ENCODE data around the gene ARMC2.
A peak's percentile ranks its signal among the peaks of the same experiment; 100 is the strongest.

ARMC2 gene

DNA sequence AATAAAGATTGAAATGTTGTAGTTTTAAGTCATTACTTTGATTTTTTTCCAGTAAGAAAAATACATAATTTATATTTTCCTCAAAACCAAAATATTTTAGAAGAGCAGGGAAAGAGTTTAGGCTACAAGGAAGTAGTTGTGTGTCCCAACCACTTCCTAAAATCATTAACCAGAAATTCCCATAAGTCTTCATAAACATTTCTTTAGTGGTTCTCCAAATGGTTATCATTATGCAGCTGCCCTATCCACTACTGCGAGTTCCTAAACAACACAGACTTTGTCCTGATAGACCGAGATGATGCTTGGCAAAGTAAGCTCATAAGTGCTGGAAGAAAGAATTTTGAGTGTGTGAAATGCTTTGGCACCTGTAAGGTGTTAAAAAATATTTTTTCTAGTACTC, 93.6 kb downstream of the ARMC2 start:
- no peak for DNase-seq (ENCODE audit: low read depth in 2 of 2)
- H3K4me3 ChIP-seq (replicated peaks in 1 of 2; ENCODE audit: low read depth in 2 of 2, low read length in 2 of 2), result no peak overlapping the region
- TF ChIP-seq, protein P1, sequence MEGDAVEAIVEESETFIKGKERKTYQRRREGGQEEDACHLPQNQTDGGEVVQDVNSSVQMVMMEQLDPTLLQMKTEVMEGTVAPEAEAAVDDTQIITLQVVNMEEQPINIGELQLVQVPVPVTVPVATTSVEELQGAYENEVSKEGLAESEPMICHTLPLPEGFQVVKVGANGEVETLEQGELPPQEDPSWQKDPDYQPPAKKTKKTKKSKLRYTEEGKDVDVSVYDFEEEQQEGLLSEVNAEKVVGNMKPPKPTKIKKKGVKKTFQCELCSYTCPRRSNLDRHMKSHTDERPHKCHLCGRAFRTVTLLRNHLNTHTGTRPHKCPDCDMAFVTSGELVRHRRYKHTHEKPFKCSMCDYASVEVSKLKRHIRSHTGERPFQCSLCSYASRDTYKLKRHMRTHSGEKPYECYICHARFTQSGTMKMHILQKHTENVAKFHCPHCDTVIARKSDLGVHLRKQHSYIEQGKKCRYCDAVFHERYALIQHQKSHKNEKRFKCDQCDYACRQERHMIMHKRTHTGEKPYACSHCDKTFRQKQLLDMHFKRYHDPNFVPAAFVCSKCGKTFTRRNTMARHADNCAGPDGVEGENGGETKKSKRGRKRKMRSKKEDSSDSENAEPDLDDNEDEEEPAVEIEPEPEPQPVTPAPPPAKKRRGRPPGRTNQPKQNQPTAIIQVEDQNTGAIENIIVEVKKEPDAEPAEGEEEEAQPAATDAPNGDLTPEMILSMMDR (IDR thresholded peaks at IDR 0.05; ENCODE audit: low read depth, low read length), result no peak

DNA sequence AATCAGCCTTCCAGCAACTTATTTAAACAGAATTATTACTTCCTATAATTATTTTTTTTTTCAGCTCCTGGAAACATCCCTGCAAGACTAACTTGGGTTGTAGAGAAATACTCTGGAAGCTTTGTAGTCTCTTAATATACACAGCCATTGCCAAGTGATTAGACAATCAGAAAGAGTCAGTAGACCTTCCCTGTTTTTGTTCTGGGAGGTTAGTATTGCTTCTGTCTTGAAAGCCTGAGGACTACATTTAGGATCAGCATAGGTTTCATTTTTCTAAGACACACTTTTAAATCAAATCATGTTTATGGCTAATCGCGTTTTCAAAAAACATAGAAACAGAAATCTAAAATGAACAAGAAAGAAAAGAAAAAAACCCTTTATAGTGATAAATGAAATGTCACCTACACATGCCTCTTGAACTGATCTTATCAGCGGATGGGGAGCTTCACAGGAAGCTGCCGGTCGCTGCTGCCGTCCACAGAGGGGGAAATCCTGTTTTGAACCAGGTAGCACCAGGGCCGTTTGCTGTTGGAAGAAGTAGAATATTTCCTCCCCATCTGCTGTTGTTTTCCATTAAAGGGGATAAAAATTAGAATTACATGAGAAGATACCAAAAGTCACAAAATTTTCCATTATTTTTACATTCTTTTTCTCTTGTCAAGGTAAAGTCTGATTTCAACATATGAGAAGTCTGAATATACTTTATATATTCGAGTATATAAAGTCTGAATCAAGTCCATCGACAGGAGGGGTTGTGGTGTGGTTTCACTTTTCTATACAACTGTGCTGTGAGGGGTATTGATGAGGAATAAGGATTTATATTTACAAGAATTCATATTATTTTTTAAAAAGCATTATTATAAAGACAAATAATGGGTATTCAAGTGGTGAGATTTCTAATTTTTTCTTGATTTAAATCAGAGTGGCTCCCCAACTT, 94.6 kb downstream of the ARMC2 start:
- TF ChIP-seq, protein P1 (IDR thresholded peaks at IDR 0.05; ENCODE audit: low read depth, low read length), result no peak
- no peak overlapping the region for H3K4me3 ChIP-seq (replicated peaks in 1 of 2; ENCODE audit: low read depth in 2 of 2, low read length in 2 of 2)
- DNase-seq (ENCODE audit: low read depth in 2 of 2), result no peak

DNA sequence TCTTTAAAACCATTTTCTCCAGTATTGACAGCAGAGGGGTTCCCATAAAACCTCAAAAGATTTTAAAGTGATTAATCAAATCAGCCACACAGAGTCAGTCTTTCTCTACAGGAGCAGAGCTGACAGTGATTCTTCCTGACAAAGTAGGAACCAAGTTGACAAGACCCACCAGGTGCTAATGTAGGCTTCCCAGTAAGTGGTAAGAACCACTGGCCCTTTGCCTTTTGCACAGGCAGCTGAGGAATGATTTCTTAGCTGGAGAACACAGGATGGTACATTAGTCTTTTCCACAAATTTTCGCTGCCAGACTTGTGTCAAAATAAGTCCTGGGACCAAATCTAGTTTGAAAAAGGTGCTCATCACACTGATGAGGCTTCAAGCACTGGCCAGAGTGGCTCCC, 95.8 kb downstream of the ARMC2 start:
- H3K4me3 ChIP-seq (replicated peaks in 1 of 2; ENCODE audit: low read depth in 2 of 2, low read length in 2 of 2), result no peak overlapping the region
- peak in 1 of 2 donors; percentile 13 for DNase-seq (ENCODE audit: low read depth in 2 of 2)
- TF ChIP-seq, protein P1 (IDR thresholded peaks at IDR 0.05; ENCODE audit: low read depth, low read length), result no peak

DNA sequence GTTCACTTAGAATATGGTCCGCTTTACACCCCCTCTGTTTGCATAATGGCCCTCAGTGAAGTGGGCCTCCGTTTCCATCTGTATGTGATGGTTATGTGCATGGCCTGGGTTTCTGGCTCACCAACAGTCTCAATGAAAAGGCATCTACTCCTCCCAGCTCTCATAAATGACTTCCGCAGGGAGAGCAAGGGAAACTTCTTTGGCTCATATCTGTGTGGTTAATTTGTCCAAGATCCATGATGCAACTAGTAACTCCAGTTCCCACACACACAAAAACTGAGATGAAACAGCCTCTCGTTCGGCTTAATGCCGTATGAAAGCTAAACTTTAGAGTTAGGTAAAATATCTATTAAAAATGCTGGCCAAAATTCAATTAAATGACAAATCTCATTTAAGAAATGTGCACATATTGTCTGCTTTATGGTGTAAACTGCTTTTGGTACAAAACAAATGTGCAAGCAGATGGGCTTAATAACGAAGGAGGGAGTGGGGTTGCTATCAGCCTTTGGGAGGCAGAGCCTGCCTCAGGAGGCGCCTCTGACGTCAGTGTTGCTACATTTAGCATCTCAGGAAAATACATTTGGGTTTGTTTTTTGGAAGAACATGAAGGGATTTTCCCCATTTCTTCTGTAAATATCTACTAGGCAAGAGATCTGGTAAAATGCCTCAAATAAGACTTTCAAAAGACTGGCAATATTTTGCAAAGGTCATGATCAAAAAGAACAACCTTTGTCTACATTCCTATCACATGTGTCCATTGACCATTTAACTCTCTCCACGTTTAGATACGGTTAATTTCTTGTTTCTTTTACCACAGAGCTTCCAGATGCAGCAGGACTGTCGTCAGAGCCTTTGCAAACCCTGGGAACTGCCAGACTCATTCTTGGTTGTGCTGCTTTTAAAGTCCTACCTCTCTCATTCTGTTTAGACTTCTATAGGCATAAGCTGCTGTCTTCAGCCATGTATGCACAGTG, 96.8 kb downstream of the ARMC2 start:
- peak; percentile 94 for DNase-seq (ENCODE audit: low read depth in 2 of 2)

DNA sequence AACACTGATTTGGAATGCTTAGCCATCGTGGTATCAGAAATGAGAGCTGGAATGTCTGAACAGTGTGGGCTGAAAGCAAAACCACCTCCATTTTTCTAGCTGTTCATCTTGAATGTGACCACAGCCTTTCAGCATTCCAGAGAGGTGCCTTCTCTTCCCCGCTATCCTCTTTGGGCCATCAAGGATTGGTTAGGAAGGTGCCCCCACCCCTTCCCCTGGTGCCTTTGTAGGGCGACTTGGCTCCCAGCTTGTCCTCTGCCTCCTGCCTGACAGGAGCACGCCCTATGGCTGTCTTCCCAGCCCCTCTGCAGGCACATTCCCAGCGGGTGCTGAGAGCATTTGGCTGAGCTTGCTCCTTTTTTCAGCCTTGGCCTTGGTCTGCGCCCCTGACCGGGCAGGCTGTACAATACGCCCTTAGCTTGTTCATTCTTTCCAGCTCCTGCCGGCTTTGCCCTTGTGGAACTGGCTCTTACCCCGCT, 97.5 kb downstream of the ARMC2 start:
- peak overlapping the region in 1 of 2 donors; percentile 6 for H3K4me3 ChIP-seq (replicated peaks in 1 of 2; ENCODE audit: low read depth in 2 of 2, low read length in 2 of 2)
- DNase-seq (ENCODE audit: low read depth in 2 of 2), result peak; percentile 51 to 92
- TF ChIP-seq, protein P1 (IDR thresholded peaks at IDR 0.05; ENCODE audit: low read depth, low read length), result no peak

More for the DNA sequence above, 96.8 kb downstream of the ARMC2 start:
- TF ChIP-seq, protein P1 (IDR thresholded peaks at IDR 0.05; ENCODE audit: low read depth, low read length), result no peak
- peak overlapping the region in 1 of 2 donors; percentile 6 for H3K4me3 ChIP-seq (replicated peaks in 1 of 2; ENCODE audit: low read depth in 2 of 2, low read length in 2 of 2)

DNA sequence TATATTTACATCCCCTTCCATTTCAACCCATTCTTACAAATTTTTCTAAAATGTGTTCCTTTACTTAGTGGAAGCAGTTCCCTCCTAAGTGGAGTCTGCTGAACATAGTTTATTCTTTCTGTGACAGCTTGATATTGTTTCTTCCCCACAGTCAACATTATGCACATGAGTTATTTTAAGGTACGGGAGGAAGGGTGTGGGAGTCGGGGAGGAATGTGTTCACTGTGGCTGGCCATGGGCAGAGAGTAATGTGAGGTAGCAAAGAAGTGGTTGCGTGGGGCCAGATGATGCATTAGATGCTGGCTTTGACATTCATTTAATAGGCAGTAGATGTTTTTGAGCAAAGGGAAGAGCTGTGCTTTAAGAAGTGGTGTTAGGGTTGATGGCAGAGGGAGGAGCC, 98.5 kb downstream of the ARMC2 start:
- no peak overlapping the region for H3K4me3 ChIP-seq (replicated peaks in 1 of 2; ENCODE audit: low read depth in 2 of 2, low read length in 2 of 2)
- DNase-seq (ENCODE audit: low read depth in 2 of 2), result peak; percentile 54 to 57
- TF ChIP-seq, protein P1 (IDR thresholded peaks at IDR 0.05; ENCODE audit: low read depth, low read length), result no peak

Measured in cardiac fibroblast (primary cell).